DOHH2 (cell line): ENCODE data around the gene SLC47A1.

Experiments
- H3F3A ChIP-seq: fragments of 200-600 bp; sonication (generic), shearing (Covaris generic); 2 replicates; pipeline ENCODE4 v1.6.0; 2016; ENCODE audit warnings: antibody characterized with exemption, mild to moderate bottlenecking; ENCODE audit not compliant: control insufficient read depth, insufficient read depth
- H3K27ac ChIP-seq: fragments of 200-600 bp; sonication (generic); 2 replicates; pipeline ENCODE4 v1.5.1; 2014; ENCODE audit warnings: low read depth, mild to moderate bottlenecking, low read length, moderate library complexity
- H3K27me3 ChIP-seq: fragments of 200-600 bp; sonication (generic); 2 replicates; pipeline ENCODE4 v1.6.1; 2014; ENCODE audit warnings: mild to moderate bottlenecking, low read length, mixed read lengths; ENCODE audit not compliant: control insufficient read depth
- H3K36me3 ChIP-seq: fragments of 200-600 bp; sonication (generic); 2 replicates; pipeline ENCODE4 v1.6.1; 2014; ENCODE audit warnings: mild to moderate bottlenecking, low read length, moderate library complexity, mixed read lengths; ENCODE audit not compliant: control insufficient read depth
- H3K4me1 ChIP-seq: fragments of 200-600 bp; sonication (generic); 2 replicates; pipeline ENCODE4 v1.6.1; 2014; ENCODE audit warnings: mild to moderate bottlenecking, low read length, mixed read lengths; ENCODE audit not compliant: control insufficient read depth
- H3K4me2 ChIP-seq: fragments of 200-600 bp; sonication (generic); 2 replicates; pipeline ENCODE4 v1.6.0; 2014; ENCODE audit warnings: mild to moderate bottlenecking, low read length, moderate library complexity
- H3K4me3 ChIP-seq: fragments of 200-600 bp; sonication (generic); 2 replicates; pipeline ENCODE4 v1.5.1; 2014; ENCODE audit warnings: mild to moderate bottlenecking, low read length, mixed read lengths
- H3K79me2 ChIP-seq: fragments of 200-600 bp; sonication (generic); 2 replicates; pipeline ENCODE4 v1.6.1; 2014; ENCODE audit warnings: mild to moderate bottlenecking, low read length, mixed read lengths; ENCODE audit not compliant: control insufficient read depth
- H3K9me2 ChIP-seq: fragments of 200-600 bp; sonication (generic); replicated peaks from 2 replicates; pipeline ENCODE4 v1.6.1; 2014; ENCODE audit warnings: mild to moderate bottlenecking, low read length, mixed read lengths; ENCODE audit not compliant: control insufficient read depth
- H3K9me3 ChIP-seq: fragments of 200-600 bp; sonication (generic); 2 replicates; pipeline ENCODE4 v1.6.1; 2014; ENCODE audit warnings: antibody characterized with exemption, low read length, mixed read lengths; ENCODE audit not compliant: control insufficient read depth, insufficient read depth
- H4K20me1 ChIP-seq: fragments of 200-600 bp; sonication (generic); 2 replicates; pipeline ENCODE4 v1.6.0; 2014; ENCODE audit warnings: low read depth, mild to moderate bottlenecking, antibody characterized with exemption, low read length, moderate library complexity; ENCODE audit not compliant: control insufficient read depth, insufficient read depth
- EZH2phosphoT487 ChIP-seq: fragments of 200-600 bp; sonication (generic); IDR thresholded peaks from 2 replicates; pipeline ENCODE4 v1.6.1; 2017; ENCODE audit warnings: borderline replicate concordance, mild to moderate bottlenecking, antibody characterized with exemption, low read length, moderate library complexity, mixed read lengths
- TF ChIP-seq, protein P1 (sequence below): fragments of 200-600 bp; sonication (generic); IDR thresholded peaks from one replicate; pipeline ENCODE4 v1.5.1; 2014; ENCODE audit warnings: antibody characterized with exemption, mild to moderate bottlenecking, low read depth, low read length; ENCODE audit not compliant: poor library complexity, severe bottlenecking

The SLC47A1 gene

DNA sequence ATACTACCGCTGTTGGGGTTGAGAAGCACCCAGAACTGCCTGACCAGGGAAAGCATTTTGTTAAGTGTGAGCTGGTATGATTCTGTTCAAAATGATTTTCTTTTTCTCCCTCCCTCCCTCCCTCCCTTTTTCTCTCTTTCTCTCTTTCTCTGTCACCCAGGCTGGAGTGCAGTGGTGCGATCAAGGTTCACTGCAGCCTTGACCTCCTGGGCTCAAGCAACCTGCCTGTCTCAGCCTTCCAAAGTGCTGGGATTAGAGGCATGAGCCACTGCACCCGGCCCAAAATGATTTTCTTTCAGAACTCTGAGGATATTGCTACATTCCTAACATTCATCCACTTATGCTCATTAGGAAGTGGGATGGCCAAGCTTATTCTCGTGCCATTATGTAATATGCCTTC lies 41.3 kb downstream of the SLC47A1 start:
- Histone ChIP-seq H3K36me3 (no peaks in the 10 kb centered on the region), H3K9me2 (no peaks in the 10 kb centered on the region), H3K4me3 (no peak overlapping the region), H3K27ac (no peak overlapping the region), H3F3A (no peaks in the 10 kb centered on the region), H3K9me3 (no peaks in the 10 kb centered on the region), H3K4me2 (no peak overlapping the region), H4K20me1 (no peaks in the 10 kb centered on the region), H3K79me2 (no peaks in the 10 kb centered on the region), H3K27me3 (0 out of 2 replicates have a peak, but pooled peaks cover 5% of the 10 kb centered on the region), H3K4me1 (no peaks in the 10 kb centered on the region)
- TF ChIP-seq, protein P1, sequence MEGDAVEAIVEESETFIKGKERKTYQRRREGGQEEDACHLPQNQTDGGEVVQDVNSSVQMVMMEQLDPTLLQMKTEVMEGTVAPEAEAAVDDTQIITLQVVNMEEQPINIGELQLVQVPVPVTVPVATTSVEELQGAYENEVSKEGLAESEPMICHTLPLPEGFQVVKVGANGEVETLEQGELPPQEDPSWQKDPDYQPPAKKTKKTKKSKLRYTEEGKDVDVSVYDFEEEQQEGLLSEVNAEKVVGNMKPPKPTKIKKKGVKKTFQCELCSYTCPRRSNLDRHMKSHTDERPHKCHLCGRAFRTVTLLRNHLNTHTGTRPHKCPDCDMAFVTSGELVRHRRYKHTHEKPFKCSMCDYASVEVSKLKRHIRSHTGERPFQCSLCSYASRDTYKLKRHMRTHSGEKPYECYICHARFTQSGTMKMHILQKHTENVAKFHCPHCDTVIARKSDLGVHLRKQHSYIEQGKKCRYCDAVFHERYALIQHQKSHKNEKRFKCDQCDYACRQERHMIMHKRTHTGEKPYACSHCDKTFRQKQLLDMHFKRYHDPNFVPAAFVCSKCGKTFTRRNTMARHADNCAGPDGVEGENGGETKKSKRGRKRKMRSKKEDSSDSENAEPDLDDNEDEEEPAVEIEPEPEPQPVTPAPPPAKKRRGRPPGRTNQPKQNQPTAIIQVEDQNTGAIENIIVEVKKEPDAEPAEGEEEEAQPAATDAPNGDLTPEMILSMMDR: no peak
- TF ChIP-seq EZH2phosphoT487: no peak

GRCh38 chr17:19578545-19578944 lies 44.9 kb downstream of the SLC47A1 start:
- Histone ChIP-seq H3K4me3 (no peak overlapping the region), H3K79me2 (no peaks in the 10 kb centered on the region), H3F3A (no peaks in the 10 kb centered on the region), H4K20me1 (no peaks in the 10 kb centered on the region), H3K9me2 (no peaks in the 10 kb centered on the region), H3K36me3 (no peaks in the 10 kb centered on the region), H3K27me3 (no peaks in the 10 kb centered on the region), H3K9me3 (no peaks in the 10 kb centered on the region), H3K27ac (no peak overlapping the region), H3K4me2 (no peak overlapping the region), H3K4me1 (no peaks in the 10 kb centered on the region)
- TF ChIP-seq, protein P1: no peak
- TF ChIP-seq EZH2phosphoT487: no peak

DNA sequence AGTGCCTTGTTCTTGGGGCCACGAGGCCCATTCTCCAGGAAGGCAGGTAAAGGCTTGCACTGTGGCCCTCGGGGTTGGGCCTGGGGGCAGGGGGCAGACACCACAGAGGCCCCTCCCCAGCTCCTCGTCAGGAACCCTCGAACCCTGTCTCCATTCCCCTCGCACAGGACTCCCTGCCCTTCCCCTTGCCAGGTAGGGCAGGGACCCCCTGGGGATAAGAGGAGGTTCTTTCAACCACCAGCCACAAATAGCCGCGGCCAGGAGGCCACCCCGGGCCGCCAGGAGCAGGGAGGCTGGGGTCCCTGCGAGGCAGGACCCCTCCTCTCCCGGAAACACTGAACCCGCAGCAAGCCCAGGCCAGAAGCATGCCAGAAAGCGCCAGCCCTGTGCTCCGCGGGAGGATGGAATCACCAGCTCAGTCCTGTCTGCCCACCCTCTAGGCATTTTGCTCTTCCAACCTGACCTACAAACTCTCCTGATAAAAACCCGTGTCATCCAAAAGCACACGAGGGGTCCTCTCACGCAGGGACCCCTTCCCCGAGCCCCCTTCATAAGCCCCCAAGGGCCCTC lies 45.6 kb downstream of the SLC47A1 start:
- H3F3A ChIP-seq: no peaks in the 10 kb centered on the region
- no peaks in the 10 kb centered on the region for H3K27me3 ChIP-seq
- no peaks in the 10 kb centered on the region for H3K79me2 ChIP-seq
- no peak overlapping the region for H3K4me2 ChIP-seq
- no peaks in the 10 kb centered on the region for H4K20me1 ChIP-seq
- H3K4me3 ChIP-seq: no peak overlapping the region
- H3K9me2 ChIP-seq: no peaks in the 10 kb centered on the region
- H3K4me1 ChIP-seq: no peaks in the 10 kb centered on the region
- H3K27ac ChIP-seq: no peak overlapping the region
- TF ChIP-seq, protein P1: no peak
- TF ChIP-seq EZH2phosphoT487: no peak
- no peaks in the 10 kb centered on the region for H3K9me3 ChIP-seq
- no peaks in the 10 kb centered on the region for H3K36me3 ChIP-seq
